IPS-NIHi11 (cell line): ENCODE results near the gene LSM7.
"Not testable (repeated sequence)": the region's sequence is repeated elsewhere in the genome, so short reads cannot be mapped to it uniquely, and the experiment has no call there.

Source experiments
- DNase-seq: peaks from one replicate; pipeline ENCODE4 v3.0.0; 2012; ENCODE audit warnings: mixed read lengths, low spot score

Gene LSM7

GRCh38 chr19:2302319-2303210, 25.8 kb downstream of the LSM7 start:
- DNase-seq = peak; percentile 77

GRCh38 chr19:2300533-2300932, 27.9 kb downstream of the LSM7 start:
- DNase-seq = no peak

DNA sequence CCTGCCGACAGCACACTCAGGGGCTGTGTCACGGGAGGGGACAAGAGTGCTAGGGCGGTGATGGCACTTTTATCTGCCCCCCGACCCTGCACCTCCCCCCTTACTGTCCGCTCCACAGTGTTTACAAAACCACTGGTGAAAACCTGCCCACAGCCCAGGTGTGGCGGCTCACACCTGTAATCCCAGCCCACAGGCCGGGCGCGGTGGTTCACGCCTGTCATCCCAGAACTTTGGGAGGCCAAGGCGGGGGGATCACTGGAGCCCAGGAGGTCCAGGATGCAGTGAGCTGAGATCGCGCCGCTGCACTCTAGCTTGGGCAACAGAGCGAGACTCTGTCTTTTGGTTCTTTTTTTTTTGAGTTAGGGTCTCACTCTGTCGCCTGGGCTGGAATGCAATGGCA, 32.2 kb downstream of the LSM7 start:
- no peak for DNase-seq

DNA sequence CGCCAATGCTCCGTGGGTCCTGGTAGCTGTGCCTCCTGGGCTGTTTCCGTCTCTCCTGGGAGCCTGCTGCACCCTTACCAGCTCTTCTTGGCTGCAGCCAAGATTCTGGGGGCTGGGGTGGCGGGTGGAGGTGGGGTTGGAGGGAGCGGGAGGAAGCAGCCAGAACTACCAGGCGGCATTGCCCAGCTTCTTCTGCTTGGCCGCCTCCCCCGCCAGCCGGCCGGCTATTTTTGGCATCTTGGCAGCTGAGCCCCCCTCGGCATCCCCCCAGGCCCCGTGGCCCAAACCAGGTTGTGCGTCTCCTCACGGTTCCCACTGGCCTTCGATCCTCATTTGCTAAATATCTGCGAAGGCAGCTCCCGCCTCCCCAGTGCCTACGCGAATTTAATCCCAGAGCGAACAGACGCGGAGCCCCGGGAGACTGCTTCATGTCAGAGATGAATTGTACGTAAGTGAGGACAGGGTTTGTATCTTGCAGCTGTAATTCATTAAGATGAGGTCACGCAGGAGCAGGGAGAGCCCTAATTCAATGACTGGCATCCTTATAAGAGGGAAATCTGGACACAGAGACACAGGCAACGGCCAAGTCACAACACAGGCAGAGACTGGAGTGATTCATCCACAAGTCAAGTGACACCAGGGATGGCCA, 33.6 kb downstream of the LSM7 start:
- no peak for DNase-seq

DNA sequence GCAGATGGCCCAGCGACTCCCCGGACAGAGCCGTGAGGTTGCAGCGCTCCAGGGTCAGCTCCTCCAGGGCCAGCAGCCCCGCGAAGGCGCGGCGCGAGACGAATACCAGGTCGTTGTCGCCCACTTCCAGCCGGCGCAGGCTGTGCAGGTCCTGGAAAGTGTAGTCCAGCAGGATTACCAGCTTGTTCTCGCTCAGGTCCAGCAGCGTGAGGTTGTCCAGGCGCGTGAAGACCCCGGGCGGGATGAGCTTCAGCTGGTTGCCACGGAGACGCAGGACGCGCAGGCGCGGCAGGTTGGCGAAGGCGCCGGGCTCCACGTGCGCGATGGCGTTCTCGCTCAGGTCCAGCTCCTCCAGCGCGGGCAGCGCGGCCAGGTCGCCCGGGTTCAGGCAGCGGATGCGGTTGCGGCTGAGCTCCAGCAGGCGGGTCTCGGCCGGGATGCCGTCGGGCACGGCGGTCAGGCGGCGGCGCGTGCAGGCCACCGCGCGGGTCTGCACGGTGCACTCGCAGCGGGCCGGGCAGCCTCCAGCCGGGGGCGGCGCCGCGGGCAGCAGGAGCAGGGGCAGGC, 37.1 kb downstream of the LSM7 start:
- DNase-seq = peak; percentile 84

GRCh38 chr19:2290441-2291184, 37.8 kb downstream of the LSM7 start:
- peak; percentile 63 for DNase-seq

GRCh38 chr19:2289714-2290435, 38.5 kb downstream of the LSM7 start:
- DNase-seq = no peak

DNA sequence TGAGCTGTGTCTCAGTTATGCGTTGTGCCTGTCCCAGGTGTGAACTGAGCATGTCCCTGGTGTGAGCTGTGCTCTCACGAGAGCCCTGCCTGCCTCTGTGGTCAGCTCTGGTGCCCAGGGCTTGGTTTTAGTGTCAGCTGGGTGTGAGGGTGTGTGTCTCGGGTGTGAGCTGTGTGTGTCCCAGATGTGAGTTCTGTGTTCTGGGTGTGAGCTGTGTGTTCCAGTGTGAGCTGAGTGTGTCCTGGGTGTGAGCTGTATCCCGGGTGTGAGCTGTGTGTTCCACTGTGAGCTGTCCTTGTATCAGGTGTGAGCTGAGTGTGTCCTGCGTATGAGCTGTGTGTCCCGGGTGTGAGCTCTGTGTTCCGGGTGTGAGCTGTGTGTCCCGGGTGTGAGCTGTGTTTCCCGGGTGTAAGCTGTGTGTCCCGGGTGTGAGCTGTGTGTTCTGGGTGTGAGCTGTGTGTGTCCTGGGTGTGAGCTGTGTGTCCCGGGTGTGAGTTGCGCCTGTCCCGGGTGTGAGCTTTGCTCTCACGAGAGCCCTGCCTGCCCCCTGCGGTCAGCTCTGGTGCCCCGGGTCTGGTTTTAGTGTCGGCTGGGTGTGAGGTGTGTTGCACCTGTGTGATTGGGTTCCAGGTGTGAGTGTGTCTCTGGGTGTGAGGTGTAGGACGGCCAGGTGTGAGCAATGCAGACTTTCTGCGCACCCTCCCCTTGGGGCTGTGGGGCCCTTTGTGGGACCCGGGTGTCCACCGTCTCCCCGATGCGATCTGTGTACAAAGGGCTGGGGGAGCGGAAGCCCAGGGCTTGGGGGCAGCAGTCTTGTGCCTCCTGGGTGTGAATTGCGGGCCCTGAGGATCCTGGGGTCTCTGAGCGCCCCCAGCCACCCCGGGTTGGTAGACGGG, 39.3 kb downstream of the LSM7 start:
- DNase-seq = no peak

- no peak for DNase-seq
Observed at GRCh38 chr19:2288338-2288817, 40.0 kb downstream of the LSM7 start.

DNA sequence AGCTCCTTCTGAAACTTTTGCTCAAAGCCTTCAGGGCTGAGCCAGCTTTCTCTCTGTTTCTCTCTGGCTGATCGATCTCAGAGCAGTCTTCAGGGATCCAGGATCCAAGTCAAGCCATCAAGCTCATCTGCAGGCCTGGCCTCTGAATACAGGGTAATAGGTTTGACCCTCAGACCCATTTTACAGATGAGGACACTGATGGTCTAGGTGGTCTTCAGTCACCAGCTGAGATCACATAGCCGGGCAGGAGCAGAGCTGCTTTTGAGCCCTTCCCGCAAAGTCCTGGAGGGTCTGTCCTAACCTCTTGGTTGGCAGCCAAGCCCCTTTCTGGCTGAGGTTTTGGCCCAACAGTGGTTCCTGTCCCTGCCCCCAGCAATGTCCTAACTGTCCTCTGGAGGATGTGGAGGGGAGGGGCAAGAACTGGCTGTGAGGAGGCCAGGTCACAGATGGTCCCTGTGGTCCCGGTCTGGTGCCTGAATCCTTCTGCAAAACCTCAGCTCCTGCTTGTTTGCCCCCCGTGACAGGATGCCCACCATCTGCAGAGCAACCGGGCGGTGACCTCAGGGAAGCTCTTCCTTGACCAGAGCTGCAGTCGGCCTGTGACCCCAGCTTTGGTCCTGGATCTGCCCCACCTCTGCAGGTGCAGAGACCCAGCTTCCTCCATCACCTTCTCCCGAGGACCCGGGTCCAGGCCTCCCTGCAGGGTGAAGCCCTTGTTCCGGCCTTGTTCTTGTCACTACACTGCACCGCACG, 40.6 kb downstream of the LSM7 start:
- DNase-seq = no peak

GRCh38 chr19:2286402-2287140, 41.8 kb downstream of the LSM7 start:
- DNase-seq = no peak

- DNase-seq = no peak
Observed at GRCh38 chr19:2283835-2284507, 44.4 kb downstream of the LSM7 start.

DNA sequence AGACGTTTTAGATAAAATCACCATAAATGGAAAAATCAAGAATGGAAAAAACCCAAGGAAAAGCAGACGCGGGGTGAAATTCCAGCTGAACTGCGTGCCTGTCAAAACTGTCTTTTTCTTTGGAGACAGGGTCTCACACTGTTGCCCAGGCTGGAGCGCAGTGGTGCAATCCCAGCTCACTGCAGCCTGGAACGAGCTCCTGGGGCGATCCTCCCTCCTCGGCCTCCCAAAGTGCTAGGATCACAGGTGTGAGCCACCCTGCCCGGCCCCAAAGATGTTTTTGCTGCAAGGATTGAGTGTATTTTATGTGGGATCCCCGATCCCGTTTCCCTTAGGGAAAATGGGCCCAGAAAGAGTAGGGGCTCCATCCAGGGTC, 45.5 kb downstream of the LSM7 start:
- DNase-seq = no peak

- peak; percentile 75 for DNase-seq
Observed at GRCh38 chr19:2282062-2282861, 46.1 kb downstream of the LSM7 start, which contains the start of gene PEAK3. Gene PEAK3 (minus strand): TSS chr19:2282175. CDS start chr19:2280931, 1,244 bp downstream.

DNA sequence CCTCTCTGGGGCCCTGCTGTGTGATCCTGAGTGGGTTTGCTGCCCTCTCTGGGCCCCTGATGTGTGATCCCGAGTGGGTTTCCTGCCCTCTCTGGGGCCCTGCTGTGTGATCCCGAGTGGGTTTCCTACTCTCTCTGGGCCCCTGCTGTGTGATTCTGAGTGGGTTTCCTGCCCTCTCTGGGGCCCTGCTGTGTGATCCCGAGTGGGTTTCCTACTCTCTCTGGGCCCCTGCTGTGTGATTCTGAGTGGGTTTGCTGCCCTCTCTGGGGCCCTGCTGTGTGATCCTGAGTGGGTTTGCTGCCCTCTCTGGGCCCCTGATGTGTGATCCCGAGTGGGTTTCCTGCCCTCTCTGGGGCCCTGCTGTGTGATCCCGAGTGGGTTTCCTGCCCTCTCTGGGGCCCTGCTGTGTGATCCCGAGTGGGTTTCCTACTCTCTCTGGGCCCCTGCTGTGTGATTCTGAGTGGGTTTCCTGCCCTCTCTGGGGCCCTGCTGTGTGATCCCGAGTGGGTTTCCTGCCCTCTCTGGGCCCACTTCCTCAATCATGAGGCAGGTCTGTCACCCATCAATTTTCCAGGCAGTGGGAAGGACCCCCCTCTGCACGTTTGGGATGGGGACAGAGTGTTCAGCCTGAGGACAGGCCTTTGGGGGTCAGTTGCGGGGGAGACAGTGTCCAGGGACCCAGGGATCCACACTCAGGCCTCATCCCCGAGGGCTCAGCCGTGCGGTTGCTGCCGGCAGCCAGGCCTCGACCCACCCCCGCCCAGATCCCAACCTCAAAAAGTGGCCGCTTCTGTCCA, 46.9 kb downstream of the LSM7 start:
- not testable (repeated sequence) for DNase-seq

- no peak for DNase-seq
Observed at GRCh38 chr19:2280633-2281264, 47.6 kb downstream of the LSM7 start.
